IMR-90 (cell line): ENCODE results near the gene CFAP58. TPM values are rescaled to one million over a fixed set of nuclear protein-coding genes. Genes with fewer than 3 reads are reported as not detected.

Experiments used
- ATAC-seq: fragments of 200-7000 bp; cut with Tn5 transposase; 2 replicates; pipeline ENCODE4 v1.9.1; 2020; ENCODE audit warnings: low read depth, mild to moderate bottlenecking, moderate library complexity
- BruUV-seq: library from RNA; stranded (reverse); fragments of 400-500 nt; replicated peaks from 2 replicates; lab custom pipeline; 2021; lab: Mats Ljungman, UMichigan
- CTCF ChIA-PET: fragments of 300-600 bp; formaldehyde crosslinking; extraction: SDS; loops from one replicate; lab custom pipeline; 2021; ENCODE audit warnings: antibody characterized with exemption; lab: Yijun Ruan, JAX
- POLR2A ChIA-PET: fragments of 300-600 bp; sonication (Branson Sonifier 250); formaldehyde crosslinking; loops from one replicate; lab custom pipeline; 2022; ENCODE audit warnings: antibody characterized with exemption; ENCODE audit not compliant: unreplicated experiment; lab: Charles Lee
- DNase-seq: peaks from one replicate; pipeline ENCODE4 v3.0.0; 2013
- H2AFZ ChIP-seq: replicated peaks from 2 replicates; pipeline ENCODE3; 2013; ENCODE audit warnings: low read length, mild to moderate bottlenecking; ENCODE audit not compliant: poor library complexity
- H2AK5ac ChIP-seq: 2 replicates; pipeline ENCODE4 v1.6.1; 2013; ENCODE audit warnings: low read depth, low read length, inconsistent platforms
- H2AK9ac ChIP-seq: replicated peaks from 2 replicates; pipeline ENCODE3; 2013; ENCODE audit warnings: mild to moderate bottlenecking, low read depth, low read length, moderate library complexity; ENCODE audit not compliant: poor library complexity
- H2BK120ac ChIP-seq: 2 replicates; pipeline ENCODE4 v1.6.1; 2013; ENCODE audit warnings: low read depth, low read length, inconsistent platforms
- H2BK15ac ChIP-seq: 3 replicates; pipeline ENCODE4 v1.6.1; 2013; ENCODE audit warnings: low read depth, low read length, inconsistent platforms
- H2BK20ac ChIP-seq: 2 replicates; pipeline ENCODE4 v1.6.1; 2013; ENCODE audit warnings: low read depth, mild to moderate bottlenecking, inconsistent platforms, low read length, moderate library complexity
- H2BK5ac ChIP-seq: 2 replicates; pipeline ENCODE4 v1.6.1; 2013; ENCODE audit warnings: mild to moderate bottlenecking, low read depth, low read length, inconsistent platforms; ENCODE audit not compliant: poor library complexity, severe bottlenecking
- H3K14ac ChIP-seq: replicated peaks from 2 replicates; pipeline ENCODE4 v1.6.1; 2013; ENCODE audit warnings: low read depth, low read length, inconsistent platforms
- H3K18ac ChIP-seq: 2 replicates; pipeline ENCODE4 v1.6.1; 2013; ENCODE audit warnings: low read depth, low read length, control low read depth
- H3K23ac ChIP-seq: 2 replicates; pipeline ENCODE4 v1.6.1; 2013; ENCODE audit warnings: low read depth, low read length, inconsistent platforms
- H3K27ac ChIP-seq: 2 replicates; pipeline ENCODE4 v1.5.1; 2013; ENCODE audit warnings: mild to moderate bottlenecking, control low read depth, low read length; ENCODE audit not compliant: insufficient read depth
- H3K27me3 ChIP-seq: 2 replicates; pipeline ENCODE4 v1.6.1; 2013; ENCODE audit warnings: low read length; ENCODE audit not compliant: control insufficient read depth, insufficient read depth
- H3K36me3 ChIP-seq: 2 replicates; pipeline ENCODE4 v1.6.1; 2013; ENCODE audit warnings: low read length, mixed read lengths; ENCODE audit not compliant: control insufficient read depth, insufficient read depth
- H3K4ac ChIP-seq: 2 replicates; pipeline ENCODE4 v1.6.1; 2013; ENCODE audit warnings: low read depth, low read length, inconsistent platforms
- H3K4me1 ChIP-seq: 2 replicates; pipeline ENCODE4 v1.6.1; 2013; ENCODE audit warnings: low read length, mixed read lengths; ENCODE audit not compliant: control insufficient read depth, insufficient read depth
- H3K4me2 ChIP-seq: 2 replicates; pipeline ENCODE4 v1.6.1; 2013; ENCODE audit warnings: low read depth, mild to moderate bottlenecking, control low read depth, low read length, moderate library complexity
- H3K4me3 ChIP-seq: 2 replicates; pipeline ENCODE4 v1.5.1; 2013; ENCODE audit warnings: low read depth, mild to moderate bottlenecking, control low read depth, low read length, moderate library complexity; ENCODE audit not compliant: insufficient read depth
- H3K56ac ChIP-seq: 2 replicates; pipeline ENCODE4 v1.6.1; 2013; ENCODE audit warnings: low read length, inconsistent platforms; ENCODE audit not compliant: insufficient read depth; ENCODE audit errors: extremely low read depth
- H3K79me1 ChIP-seq, 2 experiments: 2 replicates each; pipeline ENCODE4 v1.6.1; 2013; ENCODE audit warnings: low read length in 2 of 2, inconsistent platforms in 1 of 2, low read depth in 1 of 2
- H3K9ac ChIP-seq: 2 replicates; pipeline ENCODE4 v1.6.1; 2013; ENCODE audit warnings: low read depth, low read length, control low read depth
- H3K9me1 ChIP-seq: 2 replicates; pipeline ENCODE4 v1.6.1; 2013; ENCODE audit warnings: low read length, inconsistent platforms; ENCODE audit not compliant: insufficient read depth
- H3K9me3 ChIP-seq: 2 replicates; pipeline ENCODE4 v1.6.1; 2013; ENCODE audit warnings: low read length; ENCODE audit not compliant: control insufficient read depth, insufficient read depth
- H4K20me1 ChIP-seq: 2 replicates; pipeline ENCODE4 v1.6.1; 2013; ENCODE audit warnings: low read length, inconsistent platforms; ENCODE audit not compliant: insufficient read depth
- H4K5ac ChIP-seq: 2 replicates; pipeline ENCODE4 v1.6.1; 2013; ENCODE audit warnings: mild to moderate bottlenecking, low read depth, low read length, control low read depth
- H4K8ac ChIP-seq, 2 experiments: 2 replicates each; pipeline ENCODE4 v1.6.1; 2013; ENCODE audit warnings: low read depth in 2 of 2, low read length in 2 of 2, control low read depth in 1 of 2, inconsistent platforms in 1 of 2
- H4K91ac ChIP-seq: 2 replicates; pipeline ENCODE4 v1.6.1; 2013; ENCODE audit warnings: low read depth, low read length, inconsistent platforms; ENCODE audit not compliant: insufficient read depth
- BHLHE40 ChIP-seq: fragments of 150-350 bp; IDR thresholded peaks from 2 replicates; pipeline ENCODE4 v1.6.1; 2016; ENCODE audit warnings: mild to moderate bottlenecking, low read depth, low read length
- POLR2A ChIP-seq: IDR thresholded peaks from 2 replicates; pipeline ENCODE4 v1.6.1; 2012; ENCODE audit warnings: mild to moderate bottlenecking, low read depth, low read length
- RCOR1 ChIP-seq: IDR thresholded peaks from 2 replicates; pipeline ENCODE4 v1.6.1; 2012; ENCODE audit warnings: mild to moderate bottlenecking, low read length, improper control_type of control experiment; ENCODE audit not compliant: insufficient replicate concordance
- WGBS, 2 experiments: methylation state at CpG; one replicate each; pipeline versions ENCODE4 v1.1.5 to v1.1.7; 2013; ENCODE audit warnings: missing lambda C conversion rate in 2 of 2; ENCODE audit not compliant: insufficient read length in 1 of 2; ENCODE audit errors: extremely low coverage in 2 of 2; 5-methylcytosine and 5-hydroxymethylcytosine counted together
- dilution Hi-C: fragments of 300-500 bp; cut with HindIII; formaldehyde crosslinking; loops from one replicate; pipeline ENCODE4 v1.14.3; 2018; ENCODE audit warnings: low sequenced_read_pairs; ENCODE audit not compliant: unreplicated experiment
- in situ Hi-C: fragments of 300-500 bp; cut with MboI; formaldehyde crosslinking; loops from 3 replicates; pipeline ENCODE4 v1.14.3; 2019; ENCODE audit warnings: low sequenced_read_pairs, inconsistent platforms, mixed read lengths
- intact Hi-C: fragments of 100-400 bp; cut with micrococcal nuclease; formaldehyde crosslinking; loops from 2 replicates; pipeline ENCODE4 v1.10.0; 2022
- polyA plus RNA-seq, 3 experiments: library from polyadenylated mRNA; depleted of rRNA; stranded (reverse); fragments of >200 nt; gene quantifications; 2 replicates each; pipeline ENCODE4 v1.2.3, GENCODE V29; 2012; ENCODE audit warnings: low replicate concordance in 1 of 3
- total RNA-seq: library from RNA; depleted of rRNA; stranded (reverse); fragments of >200 nt; gene quantifications from 2 replicates; pipeline ENCODE4 v1.2.3, GENCODE V29; 2012

The CFAP58 gene
- total and polyA plus RNA-seq, 2 of the 4 experiments (the other 2 are of a cell fraction): 0.36 to 0.72 TPM

GRCh38 chr10:104413528-104413927 lies 59.9 kb downstream of the CFAP58 start:
- TF ChIP-seq POLR2A (no peak), RCOR1 (no peak), BHLHE40 (no peak)
- H2BK5ac ChIP-seq: no peak overlapping the region
- POLR2A ChIA-PET: no interaction called here

More at GRCh38 chr10:104413528-104413927, 59.9 kb downstream of the CFAP58 start:
- no peak overlapping the region for H2AK5ac ChIP-seq
- no peak overlapping the region for H3K4me2 ChIP-seq
- BruUV-seq: no TSS peak
- no peaks in the 10 kb centered on the region for H3K9me3 ChIP-seq
- H3K79me1 ChIP-seq: no peaks in the 10 kb centered on the region
- no peak overlapping the region for H3K18ac ChIP-seq
- H3K4ac ChIP-seq: no peak overlapping the region
- no peak overlapping the region for H4K91ac ChIP-seq
- no peak overlapping the region for H2BK120ac ChIP-seq
- CTCF ChIA-PET: no interaction called here
- H2AFZ ChIP-seq: no peak overlapping the region
- H3K4me3 ChIP-seq: no peak overlapping the region
- H3K9me1 ChIP-seq: 0 out of 2 replicates have a peak, but pooled peaks cover 2% of the 10 kb centered on the region
- H3K4me1 ChIP-seq: no peaks in the 10 kb centered on the region
- no peaks in the 10 kb centered on the region for H3K27me3 ChIP-seq
- no peaks in the 10 kb centered on the region for H3K36me3 ChIP-seq
- H4K5ac ChIP-seq: no peak overlapping the region
- ATAC-seq: no peak
- intact Hi-C loops (no loop called here), in situ Hi-C loops (no loop called here), dilution Hi-C loops (no loop called here)
- H2BK15ac ChIP-seq: no peak overlapping the region
- H2BK20ac ChIP-seq: no peak overlapping the region
- DNase-seq: no peak
- no peak overlapping the region for H3K56ac ChIP-seq
- H3K9ac ChIP-seq: no peak overlapping the region
- no peak overlapping the region for H3K14ac ChIP-seq
- H3K27ac ChIP-seq: no peak overlapping the region
- no peak overlapping the region for H2AK9ac ChIP-seq
- H4K8ac ChIP-seq: no peak overlapping the region
- WGBS, 2 experiments: no CpG with 5 or more reads among the region's 1 CpG
- no peak overlapping the region for H3K23ac ChIP-seq
- no peaks in the 10 kb centered on the region for H4K20me1 ChIP-seq
